PC-9 (cell line): ENCODE data around the gene TESMIN. TPM values are rescaled to one million over a fixed set of nuclear protein-coding genes. Genes with fewer than 3 reads are reported as not detected.

Experiments
- BruUV-seq: library from RNA; stranded (reverse); fragments of 400-500 nt; replicated peaks from 2 replicates; lab custom pipeline; 2021; lab: Mats Ljungman, UMichigan
- CTCF ChIA-PET: fragments of 300-600 bp; sonication (Branson Sonifier 250); formaldehyde crosslinking; loops from one replicate; lab custom pipeline; 2022; ENCODE audit warnings: antibody characterized with exemption; lab: Charles Lee
- POLR2A ChIA-PET: fragments of 300-600 bp; sonication (Branson Sonifier 250); formaldehyde crosslinking; loops from one replicate; lab custom pipeline; 2022; ENCODE audit warnings: antibody characterized with exemption; ENCODE audit not compliant: unreplicated experiment; lab: Charles Lee
- DNase-seq, 2 experiments: peaks; one replicate each; pipeline versions ENCODE4 v3.0.0 to v3.0.0-alpha.2; 2015 to 2022; ENCODE audit warnings: mixed read lengths in 1 of 2
- H2AFZ ChIP-seq: fragments of 200-600 bp; sonication (generic); 2 replicates; pipeline ENCODE4 v1.8.1; 2017; ENCODE audit warnings: antibody characterized with exemption
- H3F3A ChIP-seq: fragments of 200-600 bp; sonication (generic); 2 replicates; pipeline ENCODE4 v1.8.1; 2017; ENCODE audit warnings: antibody characterized with exemption, mild to moderate bottlenecking, low read depth; ENCODE audit not compliant: insufficient read depth
- H3K27ac ChIP-seq: fragments of 200-600 bp; sonication (generic); 2 replicates; pipeline ENCODE4 v1.6.1; 2016; ENCODE audit warnings: mixed run types
- H3K27me3 ChIP-seq: fragments of 200-600 bp; sonication (generic); 2 replicates; pipeline ENCODE4 v1.6.1; 2016; ENCODE audit warnings: low read depth, mixed run types; ENCODE audit not compliant: insufficient read depth
- H3K36me3 ChIP-seq: fragments of 200-600 bp; sonication (generic); 2 replicates; pipeline ENCODE4 v1.6.1; 2016; ENCODE audit warnings: low read depth, mixed run types
- H3K4me1 ChIP-seq: fragments of 200-600 bp; sonication (generic); replicated peaks from 2 replicates; pipeline ENCODE4 v1.6.1; 2016; ENCODE audit warnings: mixed run types; ENCODE audit not compliant: insufficient read depth
- H3K4me2 ChIP-seq: fragments of 200-600 bp; sonication (generic); 2 replicates; pipeline ENCODE4 v1.6.1; 2017; ENCODE audit warnings: mixed run types
- H3K4me3 ChIP-seq: fragments of 200-600 bp; sonication (generic); 2 replicates; pipeline ENCODE4 v1.6.1; 2016; ENCODE audit warnings: mixed run types
- H3K79me2 ChIP-seq: fragments of 200-600 bp; sonication (generic); 2 replicates; pipeline ENCODE4 v1.6.1; 2017; ENCODE audit warnings: low read depth, mixed run types
- H3K9me2 ChIP-seq: fragments of 200-600 bp; sonication (generic); 2 replicates; pipeline ENCODE4 v1.8.1; 2017; ENCODE audit warnings: mild to moderate bottlenecking; ENCODE audit not compliant: insufficient read depth
- H3K9me3 ChIP-seq: fragments of 200-600 bp; sonication (generic); 2 replicates; pipeline ENCODE4 v1.8.1; 2016; ENCODE audit warnings: low read depth; ENCODE audit not compliant: insufficient read depth
- H4K20me1 ChIP-seq: fragments of 200-600 bp; sonication (generic); 2 replicates; pipeline ENCODE4 v1.8.1; 2017; ENCODE audit not compliant: insufficient read depth
- CTCF ChIP-seq: fragments of 200-600 bp; sonication (generic); conservative IDR thresholded peaks from 2 replicates; pipeline ENCODE4 v1.6.1; 2017; ENCODE audit warnings: mixed run types, antibody characterized with exemption, mild to moderate bottlenecking, moderate library complexity
- EZH2 ChIP-seq: fragments of 200-600 bp; sonication (generic); IDR thresholded peaks from 2 replicates; pipeline ENCODE4 v1.8.0; 2017; ENCODE audit warnings: antibody characterized with exemption, low read depth
- intact Hi-C: fragments of 100-400 bp; cut with micrococcal nuclease; formaldehyde crosslinking; loops from one replicate; pipeline ENCODE4 v1.10.0; 2022; ENCODE audit not compliant: unreplicated experiment
- total RNA-seq: library from RNA; stranded (reverse); gene quantifications from 2 replicates; pipeline ENCODE4 v1.2.3, GENCODE V29; 2021

The TESMIN gene
- total RNA-seq, 1 experiment from 2014 or later, result 23.9 TPM

GRCh38 chr11:68715456-68716122 lies 35.7 kb downstream of the TESMIN start:
- H3K27ac ChIP-seq, result no peak overlapping the region
- no peaks in the 10 kb centered on the region for H3K9me2 ChIP-seq
- no peak overlapping the region for H2AFZ ChIP-seq
- H3F3A ChIP-seq, result no peaks in the 10 kb centered on the region
- H3K27me3 ChIP-seq, result peaks cover 41% of the 10 kb centered on the region
- BruUV-seq, result no TSS peak
- H3K4me3 ChIP-seq, result no peak overlapping the region
- H3K4me2 ChIP-seq, result no peak overlapping the region
- no peaks in the 10 kb centered on the region for H4K20me1 ChIP-seq
- ChIA-PET CTCF (no interaction called here), POLR2A (no interaction called here)
- H3K36me3 ChIP-seq, result no peaks in the 10 kb centered on the region
- intact Hi-C loops, result no loop called here
- TF ChIP-seq EZH2 (no peak), CTCF (no peak)
- peaks cover 5% of the 10 kb centered on the region for H3K9me3 ChIP-seq
- DNase-seq, result no peak
- H3K79me2 ChIP-seq, result no peaks in the 10 kb centered on the region
- no peaks in the 10 kb centered on the region for H3K4me1 ChIP-seq

- no TSS peak for BruUV-seq
- ChIA-PET CTCF (no interaction called here), POLR2A (no interaction called here)
- Histone ChIP-seq H2AFZ (no peak overlapping the region), H3K27ac (no peak overlapping the region), H3F3A (no peaks in the 10 kb centered on the region), H3K9me2 (no peaks in the 10 kb centered on the region), H3K9me3 (no peaks in the 10 kb centered on the region; the same call in 1 of the 2 replicates), H3K4me1 (no peaks in the 10 kb centered on the region), H3K27me3 (peaks cover 41% of the 10 kb centered on the region), H3K4me3 (no peak overlapping the region), H3K79me2 (no peaks in the 10 kb centered on the region), H4K20me1 (no peaks in the 10 kb centered on the region), H3K36me3 (no peaks in the 10 kb centered on the region), H3K4me2 (no peak overlapping the region)
- intact Hi-C loops, result no loop called here
- TF ChIP-seq CTCF, result no peak
- no peak for TF ChIP-seq EZH2
- no peak for DNase-seq
These were observed 37.1 kb downstream of the TESMIN start for GRCh38 chr11:68714060-68714856.

- H3K9me3 ChIP-seq, result no peaks in the 10 kb centered on the region
- no TSS peak for BruUV-seq
- TF ChIP-seq CTCF (no peak), EZH2 (no peak)
- no peak overlapping the region for H3K27ac ChIP-seq
- H3K27me3 ChIP-seq, result peaks cover 46% of the 10 kb centered on the region
- no peaks in the 10 kb centered on the region for H3K4me1 ChIP-seq
- H4K20me1 ChIP-seq, result no peaks in the 10 kb centered on the region
- no peak overlapping the region for H3K4me3 ChIP-seq
- intact Hi-C loops, result no loop called here
- H2AFZ ChIP-seq, result no peak overlapping the region
- CTCF ChIA-PET, result no interaction called here
- H3K36me3 ChIP-seq, result no peaks in the 10 kb centered on the region
- DNase-seq, result no peak
- no peaks in the 10 kb centered on the region for H3K9me2 ChIP-seq
- no peak overlapping the region for H3K4me2 ChIP-seq
- H3K79me2 ChIP-seq, result no peaks in the 10 kb centered on the region
- POLR2A ChIA-PET, result no interaction called here
- H3F3A ChIP-seq, result no peaks in the 10 kb centered on the region
These were observed 40.2 kb downstream of the TESMIN start for GRCh38 chr11:68711114-68711513.
